ENCODE measurements around the gene RERE. TPM values are rescaled to one million over a fixed set of nuclear protein-coding genes. Genes with fewer than 3 reads are reported as not detected.

RERE gene
- total RNA-seq, 1 experiment from 2014 or later = 217 TPM

DNA sequence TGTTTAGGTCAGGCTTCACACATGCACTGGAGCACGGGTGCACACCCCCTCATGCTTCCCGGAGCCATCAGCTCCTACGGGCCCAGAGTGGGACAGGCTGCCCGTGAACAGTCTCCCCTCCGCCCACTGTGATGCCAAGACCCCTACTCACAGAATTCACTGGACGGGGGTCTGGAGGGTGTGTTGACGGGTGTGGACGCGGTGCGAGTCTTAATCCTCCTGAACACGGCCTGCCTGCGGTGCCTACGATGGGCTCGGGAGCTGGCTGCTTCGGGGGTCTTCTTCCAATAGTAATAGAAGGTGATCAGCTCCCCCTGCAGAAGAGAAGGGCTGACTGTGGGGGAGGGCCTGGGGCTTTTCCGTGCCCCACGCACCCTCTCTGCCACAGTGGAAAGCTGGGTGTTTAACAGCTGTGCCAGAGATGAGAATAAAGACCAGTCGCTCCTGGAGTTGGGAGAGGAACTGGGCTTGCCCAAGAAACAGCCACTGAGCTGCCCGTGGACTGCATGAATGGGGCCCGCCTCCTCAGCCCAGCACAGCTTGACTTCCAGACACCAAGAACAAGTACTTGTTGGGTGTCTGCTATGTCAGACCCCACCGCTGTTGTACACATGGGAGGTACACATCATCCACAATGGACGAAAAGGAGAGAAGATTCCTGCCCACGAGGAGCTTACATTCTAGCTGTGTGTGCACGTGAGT lies 451.6 kb downstream of the RERE start:
- ATAC-seq = no peak
- POLR2A ChIA-PET = interaction anchor here (0.5 kb wide), 1 partner anchor 296 kb away, joined by 3 read pairs; no protein-coding TSS in a partner anchor
- in situ Hi-C loops (cut with HindIII; ENCODE audit: low pct_unique_long_range_greater_than_20kb, low sequenced_read_pairs) = no loop called here
- Histone ChIP-seq H3K4me3 (ENCODE audit: low read depth in 2 of 2, low read length in 2 of 2) (no peak overlapping the region), H3K27me3 (ENCODE audit: control insufficient read depth, insufficient read depth, low read length) (no peaks in the 10 kb centered on the region), H3K27ac (ENCODE audit: low read length) (no peak overlapping the region), H3K9me3 (ENCODE audit: control insufficient read depth, insufficient read depth, low read depth, low read length) (no peaks in the 10 kb centered on the region), H3K36me3 (ENCODE audit: control insufficient read depth, insufficient read depth, low read length) (peaks cover 31% of the 10 kb centered on the region), H3K4me1 (ENCODE audit: control insufficient read depth, insufficient read depth, low read length) (peaks cover 15% of the 10 kb centered on the region)
- intact Hi-C loops (cut with micrococcal nuclease; ENCODE audit: unreplicated experiment) = no loop called here
- CTCF ChIA-PET = interaction anchor here (0.5 kb wide), 1 partner anchor 46 kb away, joined by 4 read pairs; no protein-coding TSS in a partner anchor
- DNase-seq (ENCODE audit: low read depth, low spot score) = no peak
- BruUV-seq (replicated peaks) = no TSS peak
- TF ChIP-seq, protein P1, sequence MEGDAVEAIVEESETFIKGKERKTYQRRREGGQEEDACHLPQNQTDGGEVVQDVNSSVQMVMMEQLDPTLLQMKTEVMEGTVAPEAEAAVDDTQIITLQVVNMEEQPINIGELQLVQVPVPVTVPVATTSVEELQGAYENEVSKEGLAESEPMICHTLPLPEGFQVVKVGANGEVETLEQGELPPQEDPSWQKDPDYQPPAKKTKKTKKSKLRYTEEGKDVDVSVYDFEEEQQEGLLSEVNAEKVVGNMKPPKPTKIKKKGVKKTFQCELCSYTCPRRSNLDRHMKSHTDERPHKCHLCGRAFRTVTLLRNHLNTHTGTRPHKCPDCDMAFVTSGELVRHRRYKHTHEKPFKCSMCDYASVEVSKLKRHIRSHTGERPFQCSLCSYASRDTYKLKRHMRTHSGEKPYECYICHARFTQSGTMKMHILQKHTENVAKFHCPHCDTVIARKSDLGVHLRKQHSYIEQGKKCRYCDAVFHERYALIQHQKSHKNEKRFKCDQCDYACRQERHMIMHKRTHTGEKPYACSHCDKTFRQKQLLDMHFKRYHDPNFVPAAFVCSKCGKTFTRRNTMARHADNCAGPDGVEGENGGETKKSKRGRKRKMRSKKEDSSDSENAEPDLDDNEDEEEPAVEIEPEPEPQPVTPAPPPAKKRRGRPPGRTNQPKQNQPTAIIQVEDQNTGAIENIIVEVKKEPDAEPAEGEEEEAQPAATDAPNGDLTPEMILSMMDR (IDR thresholded peaks at IDR 0.05) = no peak
- TF ChIP-seq, protein P2, sequence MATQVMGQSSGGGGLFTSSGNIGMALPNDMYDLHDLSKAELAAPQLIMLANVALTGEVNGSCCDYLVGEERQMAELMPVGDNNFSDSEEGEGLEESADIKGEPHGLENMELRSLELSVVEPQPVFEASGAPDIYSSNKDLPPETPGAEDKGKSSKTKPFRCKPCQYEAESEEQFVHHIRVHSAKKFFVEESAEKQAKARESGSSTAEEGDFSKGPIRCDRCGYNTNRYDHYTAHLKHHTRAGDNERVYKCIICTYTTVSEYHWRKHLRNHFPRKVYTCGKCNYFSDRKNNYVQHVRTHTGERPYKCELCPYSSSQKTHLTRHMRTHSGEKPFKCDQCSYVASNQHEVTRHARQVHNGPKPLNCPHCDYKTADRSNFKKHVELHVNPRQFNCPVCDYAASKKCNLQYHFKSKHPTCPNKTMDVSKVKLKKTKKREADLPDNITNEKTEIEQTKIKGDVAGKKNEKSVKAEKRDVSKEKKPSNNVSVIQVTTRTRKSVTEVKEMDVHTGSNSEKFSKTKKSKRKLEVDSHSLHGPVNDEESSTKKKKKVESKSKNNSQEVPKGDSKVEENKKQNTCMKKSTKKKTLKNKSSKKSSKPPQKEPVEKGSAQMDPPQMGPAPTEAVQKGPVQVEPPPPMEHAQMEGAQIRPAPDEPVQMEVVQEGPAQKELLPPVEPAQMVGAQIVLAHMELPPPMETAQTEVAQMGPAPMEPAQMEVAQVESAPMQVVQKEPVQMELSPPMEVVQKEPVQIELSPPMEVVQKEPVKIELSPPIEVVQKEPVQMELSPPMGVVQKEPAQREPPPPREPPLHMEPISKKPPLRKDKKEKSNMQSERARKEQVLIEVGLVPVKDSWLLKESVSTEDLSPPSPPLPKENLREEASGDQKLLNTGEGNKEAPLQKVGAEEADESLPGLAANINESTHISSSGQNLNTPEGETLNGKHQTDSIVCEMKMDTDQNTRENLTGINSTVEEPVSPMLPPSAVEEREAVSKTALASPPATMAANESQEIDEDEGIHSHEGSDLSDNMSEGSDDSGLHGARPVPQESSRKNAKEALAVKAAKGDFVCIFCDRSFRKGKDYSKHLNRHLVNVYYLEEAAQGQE (IDR thresholded peaks at IDR 0.05; ENCODE audit: insufficient read depth in 1 of 2, low read depth in 2 of 2, low read length in 1 of 2) = no peak
- TF ChIP-seq SIN3A (IDR thresholded peaks at IDR 0.05; ENCODE audit: borderline replicate concordance, insufficient read depth, low read depth, low read length) (no peak), POLR2AphosphoS5 (IDR thresholded peaks at IDR 0.05; ENCODE audit: low read depth, low read length) (no peak), TCF7L2 (IDR thresholded peaks at IDR 0.05; ENCODE audit: low read depth, low read length) (no peak)

DNA sequence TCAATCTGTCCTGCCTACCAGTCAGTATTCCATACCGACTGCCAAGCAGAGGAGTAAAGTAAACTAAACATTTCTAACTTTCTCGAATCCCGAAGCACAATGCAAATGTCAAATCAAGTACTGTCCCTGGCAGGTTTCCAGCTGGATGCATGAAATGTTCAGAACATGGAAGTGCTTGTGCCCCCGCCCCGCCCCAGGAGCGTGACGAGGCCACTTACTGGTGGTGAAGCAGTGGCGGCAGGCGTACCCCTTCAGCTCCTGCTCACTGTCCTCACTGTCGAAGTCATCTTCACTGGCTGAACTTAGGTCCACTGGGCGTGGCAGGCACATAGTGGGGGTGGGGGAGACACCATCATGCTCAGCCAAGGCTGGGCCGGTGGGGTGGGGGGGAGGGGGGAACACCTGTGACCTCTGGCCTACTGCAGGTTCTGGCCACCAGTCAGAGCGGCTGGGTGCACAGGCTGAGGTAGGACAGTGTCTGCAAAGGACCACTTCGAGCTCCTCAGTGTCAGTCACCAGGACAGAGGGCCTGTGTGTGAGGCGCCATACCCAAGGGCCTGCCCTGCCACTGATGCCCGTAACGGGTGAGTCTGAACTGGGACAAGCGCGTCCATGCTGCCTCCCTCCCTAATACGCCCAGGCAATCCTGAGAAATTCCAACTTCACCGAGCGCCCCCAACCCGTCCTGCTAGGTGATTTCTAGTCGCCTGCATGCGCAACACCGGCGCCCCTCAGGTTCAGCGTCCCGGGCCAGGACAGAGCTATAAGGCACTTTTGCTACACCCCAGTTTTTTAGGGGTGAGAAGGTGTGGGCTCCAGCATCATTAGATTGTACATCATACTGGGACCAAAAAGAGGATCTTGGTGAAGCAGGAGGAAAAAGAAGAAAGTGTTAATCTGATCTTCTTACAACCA lies 452.7 kb downstream of the RERE start:
- intact Hi-C loops (cut with micrococcal nuclease; ENCODE audit: unreplicated experiment) = no loop called here
- CTCF ChIA-PET = no interaction called here

More for the DNA sequence above, 452.7 kb downstream of the RERE start:
- POLR2A ChIA-PET = no interaction called here
- Histone ChIP-seq H3K4me1 (ENCODE audit: control insufficient read depth, insufficient read depth, low read length) (peaks cover 14% of the 10 kb centered on the region), H3K27me3 (ENCODE audit: control insufficient read depth, insufficient read depth, low read length) (no peaks in the 10 kb centered on the region), H3K9me3 (ENCODE audit: control insufficient read depth, insufficient read depth, low read depth, low read length) (no peaks in the 10 kb centered on the region), H3K4me3 (ENCODE audit: low read depth in 2 of 2, low read length in 2 of 2) (no peak overlapping the region), H3K36me3 (ENCODE audit: control insufficient read depth, insufficient read depth, low read length) (peaks cover 31% of the 10 kb centered on the region), H3K27ac (ENCODE audit: low read length) (no peak overlapping the region)
- TF ChIP-seq, protein P1 (IDR thresholded peaks at IDR 0.05) = no peak
- TF ChIP-seq SIN3A (IDR thresholded peaks at IDR 0.05; ENCODE audit: borderline replicate concordance, insufficient read depth, low read depth, low read length) (no peak), POLR2AphosphoS5 (IDR thresholded peaks at IDR 0.05; ENCODE audit: low read depth, low read length) (no peak), TCF7L2 (IDR thresholded peaks at IDR 0.05; ENCODE audit: low read depth, low read length) (no peak)
- TF ChIP-seq, protein P2 (IDR thresholded peaks at IDR 0.05; ENCODE audit: insufficient read depth in 1 of 2, low read depth in 2 of 2, low read length in 1 of 2) = no peak
- ATAC-seq (no peak), DNase-seq (ENCODE audit: low read depth, low spot score) (no peak)
- in situ Hi-C loops (cut with HindIII; ENCODE audit: low pct_unique_long_range_greater_than_20kb, low sequenced_read_pairs) = no loop called here
- BruUV-seq (replicated peaks) = no TSS peak

Data from Panc1 (cell line).